Gastroesophageal sphincter (tissue), 3 donors: Measurements from ENCODE around the gene TNC.

Experiments
- CTCF ChIP-seq, 4 experiments: fragments of 200-600 bp in 2 of 4; fragments of 450-650 bp in 2 of 4; sonication (generic) in 1 of 4; IDR thresholded peaks; one replicate each; pipeline ENCODE4 v1.5.1; 2017 to 2019; ENCODE audit warnings: antibody characterized with exemption in 4 of 4, mild to moderate bottlenecking in 2 of 4, moderate library complexity in 2 of 4
- EP300 ChIP-seq: sonication (generic); formaldehyde crosslinking; IDR thresholded peaks from one replicate; pipeline ENCODE4 v1.6.1; 2017; ENCODE audit warnings: antibody characterized with exemption, mild to moderate bottlenecking
- POLR2A ChIP-seq, 2 donors: fragments of 450-650 bp; IDR thresholded peaks; one replicate each; pipeline ENCODE4 v1.6.1; 2017; ENCODE audit warnings: antibody characterized with exemption in 2 of 2, mild to moderate bottlenecking in 2 of 2, moderate library complexity in 1 of 2
- POLR2AphosphoS5 ChIP-seq: sonication (generic); formaldehyde crosslinking; IDR thresholded peaks from one replicate; pipeline ENCODE4 v1.6.1; 2017; ENCODE audit warnings: antibody characterized with exemption

- no peak for TF ChIP-seq CTCF (IDR thresholded peaks at IDR 0.05)
- TF ChIP-seq POLR2AphosphoS5, result peak; percentile 7
- TF ChIP-seq POLR2A (IDR thresholded peaks at IDR 0.05), result no peak
- TF ChIP-seq EP300, result no peak
Observed at GRCh38 chr9:115115117-115115880, 2.7 kb downstream of the TNC start.
